ENCODE data around the gene LDB3.

LDB3 gene

DNA sequence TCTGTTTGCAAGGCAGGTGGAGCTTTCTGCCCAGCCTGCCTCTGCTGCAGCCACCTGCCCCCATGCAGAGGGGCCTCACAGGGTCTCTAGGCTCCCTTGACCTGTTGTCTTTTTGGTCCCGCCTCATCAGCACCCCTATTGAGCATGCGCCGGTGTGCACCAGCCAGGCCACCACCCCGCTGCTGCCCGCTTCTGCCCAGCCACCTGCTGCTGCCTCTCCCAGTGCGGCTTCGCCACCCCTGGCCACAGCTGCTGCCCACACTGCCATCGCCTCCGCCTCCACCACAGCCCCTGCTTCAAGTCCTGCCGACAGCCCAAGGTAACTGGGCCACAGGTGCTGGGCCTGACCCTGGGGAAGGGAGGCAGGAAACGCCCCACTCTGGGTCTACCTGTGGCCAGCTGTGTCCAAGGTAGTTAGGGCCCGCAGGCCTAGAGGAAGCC lies 38.1 kb downstream of the LDB3 start:
- DNase-seq (ENCODE audit: low read depth): no peak

DNA sequence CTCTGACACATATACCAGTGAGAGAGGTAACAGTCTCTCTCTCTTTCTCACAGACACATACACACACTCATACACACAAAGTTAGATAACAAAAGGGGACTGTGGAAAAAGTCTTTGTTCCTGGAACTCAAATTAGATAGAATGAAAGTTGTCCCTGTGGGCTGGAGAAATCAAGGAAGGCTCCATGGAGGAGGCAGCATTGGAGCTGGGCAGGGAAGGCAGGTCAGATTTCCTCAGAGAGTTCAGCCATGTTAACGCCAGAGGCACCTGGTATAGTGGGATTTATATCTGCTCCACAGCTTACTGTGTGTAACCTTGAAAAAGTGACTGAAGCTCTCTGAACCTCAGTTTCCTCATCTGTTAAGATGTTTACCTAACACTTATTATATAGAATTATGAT lies 38.7 kb downstream of the LDB3 start:
- no peak for DNase-seq (ENCODE audit: low read depth)

DNA sequence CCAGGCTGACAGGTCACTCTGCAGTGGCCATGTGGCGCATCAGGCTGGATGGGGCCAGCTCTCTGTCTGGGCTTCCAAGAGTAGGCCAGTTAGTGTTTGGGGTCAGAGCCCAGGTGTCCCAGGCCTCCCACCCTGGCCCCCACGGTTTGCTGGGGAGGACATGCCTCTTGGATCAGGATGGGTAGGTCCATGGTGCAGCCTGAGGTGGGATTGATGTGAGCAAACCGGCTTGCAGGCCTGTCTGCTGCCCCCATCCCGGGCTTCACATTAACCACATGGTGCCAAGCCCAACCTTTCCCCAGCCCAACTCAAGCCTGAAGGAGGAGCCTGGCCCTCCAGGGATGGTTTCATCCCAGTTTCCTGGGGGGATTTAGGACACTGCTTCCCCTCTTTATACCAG lies 39.2 kb downstream of the LDB3 start:
- no peak for DNase-seq (ENCODE audit: low read depth)

DNA sequence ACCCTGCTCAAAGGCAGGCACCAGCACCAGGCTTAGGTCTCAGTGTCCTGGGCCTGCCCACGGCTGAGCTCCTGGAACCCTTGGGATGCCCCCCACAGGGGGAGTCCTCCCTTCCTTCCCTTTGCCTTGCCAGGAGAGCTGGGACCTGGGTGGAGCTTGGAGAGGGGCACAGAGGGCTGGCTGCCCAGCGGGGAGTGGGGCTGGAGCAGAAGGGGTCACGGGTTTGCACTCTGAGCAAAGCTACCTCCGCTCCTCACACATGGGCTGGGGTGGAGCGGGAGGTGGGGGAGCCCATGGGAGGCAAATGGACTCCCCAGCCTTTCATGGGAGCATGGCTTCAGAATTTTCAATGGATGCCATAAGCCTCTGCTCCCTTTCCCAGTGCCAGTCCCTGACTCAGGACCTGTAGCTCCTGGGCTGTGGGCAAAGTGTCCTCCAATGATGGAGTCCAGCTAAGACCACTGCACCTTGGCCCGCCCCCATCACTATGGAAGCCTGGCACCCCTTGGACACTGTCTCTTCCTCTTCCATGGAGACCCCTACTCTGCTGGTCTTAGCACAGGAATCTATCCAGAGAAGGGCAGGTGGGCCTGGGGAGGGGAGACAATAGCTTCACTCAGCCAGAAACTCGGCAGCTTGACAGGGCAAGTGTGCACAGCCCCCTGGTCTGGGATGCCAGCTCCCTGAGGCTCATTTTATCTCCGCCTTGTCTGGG lies 39.9 kb downstream of the LDB3 start:
- DNase-seq (ENCODE audit: low read depth): no peak

DNA sequence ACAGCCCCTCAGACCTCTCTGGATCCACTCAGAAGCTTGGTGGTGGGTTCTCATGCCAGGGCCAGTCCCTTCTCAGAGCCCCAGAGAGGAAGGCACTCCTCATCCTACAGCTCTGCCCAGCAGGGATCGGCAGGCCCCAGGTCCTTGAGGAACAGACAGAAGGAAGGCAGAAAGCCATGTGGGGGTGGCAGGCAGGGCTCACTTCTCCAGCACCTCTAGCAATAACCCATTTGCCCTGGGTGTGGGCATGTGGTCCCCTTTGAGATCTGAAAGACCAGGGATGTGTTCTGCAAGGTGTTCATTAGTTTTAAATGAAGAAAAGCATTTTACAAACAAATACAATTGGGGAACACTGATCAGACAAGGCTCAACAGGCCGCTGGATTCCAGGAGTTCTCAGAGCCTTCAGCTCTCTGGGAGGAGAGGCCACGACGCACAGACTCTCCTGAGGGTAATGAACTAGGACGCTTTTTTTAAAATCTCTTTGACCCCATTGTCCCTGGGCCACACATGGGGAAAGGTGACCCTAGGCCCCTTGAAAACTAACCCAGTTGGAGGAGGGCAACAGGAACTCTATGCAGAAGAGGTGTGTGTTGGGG lies 40.6 kb downstream of the LDB3 start:
- no peak for DNase-seq (ENCODE audit: low read depth)

DNA sequence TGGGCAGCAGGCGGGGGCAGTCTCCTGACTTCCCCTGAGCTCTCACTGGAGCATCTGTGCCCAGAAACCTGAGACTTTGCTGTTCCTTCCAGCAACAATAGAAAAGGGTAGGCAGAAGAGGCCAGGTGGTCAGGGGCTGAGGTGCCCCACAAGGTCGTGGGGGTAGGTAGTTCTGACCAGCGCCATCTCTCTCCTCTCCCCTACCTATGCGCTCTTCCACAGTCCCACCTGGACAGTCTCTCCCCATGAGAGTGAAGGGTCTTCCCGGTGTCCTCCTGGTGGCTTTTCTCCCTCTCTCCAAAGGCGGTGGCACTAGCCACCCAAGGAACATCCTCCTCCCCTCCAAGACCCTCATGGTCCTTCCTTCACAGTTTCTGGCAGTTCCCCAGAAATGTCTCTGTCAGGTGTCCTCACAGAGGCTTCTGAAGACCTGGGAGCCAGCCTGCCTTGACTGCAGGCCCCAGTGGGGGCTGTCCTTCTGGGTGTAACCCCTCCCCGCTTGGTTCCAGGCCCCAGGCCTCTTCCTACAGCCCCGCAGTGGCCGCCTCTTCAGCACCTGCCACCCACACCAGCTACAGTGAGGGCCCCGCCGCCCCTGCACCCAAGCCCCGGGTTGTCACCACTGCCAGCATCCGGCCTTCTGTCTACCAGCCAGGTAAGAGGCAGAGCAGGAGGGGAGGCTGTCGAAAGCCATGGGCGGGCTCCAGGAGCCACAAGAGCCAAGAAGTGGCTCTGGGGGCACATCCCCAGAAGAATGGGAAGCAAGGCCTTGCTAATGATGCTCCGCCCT lies 41.3 kb downstream of the LDB3 start:
- no peak for DNase-seq (ENCODE audit: low read depth)

DNA sequence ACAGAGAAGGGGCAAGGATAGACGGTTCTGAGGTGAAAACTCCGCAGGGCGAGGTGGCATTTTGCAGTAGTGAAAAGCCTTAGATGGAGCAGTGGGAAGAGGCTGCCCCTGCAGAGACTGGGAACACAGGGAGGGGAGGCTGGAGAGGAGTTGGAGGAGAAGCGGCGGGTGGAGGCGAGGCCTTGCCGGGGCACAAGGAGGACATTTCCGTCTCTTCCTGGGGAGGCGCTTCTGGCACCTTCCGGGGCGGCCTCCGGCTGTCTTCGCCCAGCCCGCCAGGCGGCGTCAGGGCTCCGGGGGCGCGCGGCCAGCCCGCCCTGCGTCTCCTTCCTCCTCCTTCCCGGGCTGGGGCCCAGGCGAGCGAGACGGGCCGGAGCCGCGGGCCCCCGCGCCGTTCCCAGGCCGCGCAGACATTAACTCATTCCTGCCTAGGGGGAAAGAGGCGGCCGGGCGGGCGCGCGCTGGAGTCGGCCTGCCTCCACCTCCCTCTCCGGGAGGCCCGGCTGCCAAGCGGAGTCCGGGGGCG lies 42.7 kb downstream of the LDB3 start:
- peak; percentile 76 for DNase-seq (ENCODE audit: low read depth)

DNA sequence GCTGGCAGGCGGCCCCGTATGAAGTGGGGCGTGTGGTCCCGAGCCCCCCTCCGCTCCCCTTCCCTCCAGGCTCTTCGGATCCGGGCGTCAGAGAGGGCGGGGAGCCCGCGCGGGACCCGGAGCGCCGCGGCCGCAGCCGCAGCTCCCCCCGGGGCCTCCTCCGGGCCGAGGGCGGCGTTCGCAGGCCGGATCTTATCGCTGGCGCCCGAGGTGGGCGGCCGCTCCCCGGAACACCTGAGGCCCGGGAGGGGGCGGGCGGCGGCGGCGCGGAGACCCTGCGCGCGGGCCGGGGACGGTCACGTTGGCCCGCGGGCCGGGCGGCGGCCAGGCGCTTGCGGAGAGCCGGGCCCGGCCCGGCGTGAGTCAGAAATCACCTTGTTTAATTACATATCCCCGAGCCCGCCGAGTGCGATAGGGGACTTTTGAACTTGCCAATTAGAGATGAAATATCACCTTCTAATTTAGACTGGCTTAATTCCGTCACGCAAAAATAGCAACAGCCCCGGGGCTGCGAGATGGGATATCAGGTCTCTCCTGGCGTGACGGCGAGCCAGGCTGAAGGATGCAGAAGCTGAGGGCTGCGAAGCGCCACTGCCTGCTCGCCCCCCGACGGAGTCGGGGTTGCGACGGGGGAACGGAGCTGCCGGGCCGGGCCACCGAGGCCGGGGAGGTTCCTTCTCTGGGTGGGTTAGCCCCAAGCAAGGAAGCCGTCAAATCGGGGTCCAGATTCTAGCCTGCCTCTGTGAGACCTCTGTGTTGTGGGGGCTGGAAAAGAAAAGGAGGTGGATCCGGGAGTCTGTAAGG lies 43.4 kb downstream of the LDB3 start:
- no peak for DNase-seq (ENCODE audit: low read depth)

DNA sequence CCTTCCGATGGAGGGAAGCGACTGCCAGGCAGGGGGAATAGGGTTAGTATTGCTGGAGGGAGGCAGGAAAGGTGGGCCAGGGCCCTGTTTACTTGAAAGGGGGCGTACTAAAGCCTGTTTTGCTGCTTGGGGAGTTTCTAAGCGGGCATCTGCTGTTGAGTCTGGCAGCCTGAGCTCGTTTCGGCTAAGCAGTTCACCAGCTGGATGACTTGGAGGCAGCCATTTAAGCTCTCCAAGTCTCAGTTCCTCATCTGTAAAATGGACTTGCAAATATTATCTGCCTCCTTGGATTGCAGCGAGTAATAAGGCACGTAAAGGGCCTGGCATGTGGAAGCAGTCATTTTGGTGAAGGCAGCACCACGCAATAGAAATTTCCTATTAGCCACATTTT lies 44.0 kb downstream of the LDB3 start:
- no peak for DNase-seq (ENCODE audit: low read depth)

DNA sequence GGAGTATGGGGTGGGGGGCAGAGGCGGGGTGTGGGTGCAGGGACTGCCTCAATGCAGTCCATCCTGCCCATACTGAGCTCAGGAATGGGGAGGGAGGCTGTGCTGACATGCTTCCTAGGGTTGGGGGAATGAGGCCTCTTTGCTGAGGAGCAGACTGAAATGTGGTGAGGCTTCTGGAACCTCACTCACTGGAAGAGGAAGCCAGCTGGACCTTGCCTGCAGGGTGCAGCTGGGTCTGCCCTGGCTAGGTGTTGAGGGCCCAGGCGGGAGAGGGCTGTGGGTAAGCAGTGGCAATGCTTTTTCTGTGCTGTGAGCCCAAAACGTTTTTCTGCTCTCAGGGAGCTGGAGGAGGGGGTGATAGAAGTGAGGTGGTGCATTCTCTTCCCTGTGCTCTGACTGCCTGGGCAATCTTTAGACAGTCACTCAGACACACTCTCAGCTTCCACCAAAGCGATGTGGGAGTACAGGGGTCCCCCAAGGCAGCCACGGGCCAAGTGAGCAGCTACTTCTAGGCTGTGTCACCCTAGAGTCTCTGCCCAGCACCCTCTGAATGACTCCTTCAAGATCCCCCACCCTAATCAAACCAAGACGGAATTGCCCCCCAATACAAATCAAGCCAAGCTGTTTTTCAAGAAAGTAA lies 47.0 kb downstream of the LDB3 start:
- no peak for DNase-seq (ENCODE audit: low read depth)

DNA sequence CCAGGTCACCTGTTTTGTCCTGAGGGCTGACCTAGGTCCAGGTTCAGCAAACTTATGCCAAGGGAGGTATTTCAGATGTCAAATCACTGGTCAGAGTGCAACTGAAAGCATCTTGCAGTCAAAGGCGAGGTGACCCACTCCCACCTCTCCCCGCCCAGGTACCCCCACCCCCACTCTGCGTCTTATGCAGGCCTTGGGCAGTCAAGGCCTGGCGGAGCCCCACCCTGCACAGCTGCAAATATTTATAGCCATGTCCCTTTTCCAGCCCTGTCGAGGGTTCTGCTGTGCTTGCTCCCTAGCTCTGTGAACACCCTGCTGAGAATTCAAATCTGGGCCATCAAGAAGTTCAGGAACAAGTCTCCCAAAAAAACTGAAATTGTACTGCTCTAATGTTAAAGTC lies 47.5 kb downstream of the LDB3 start:
- no peak for DNase-seq (ENCODE audit: low read depth)

DNA sequence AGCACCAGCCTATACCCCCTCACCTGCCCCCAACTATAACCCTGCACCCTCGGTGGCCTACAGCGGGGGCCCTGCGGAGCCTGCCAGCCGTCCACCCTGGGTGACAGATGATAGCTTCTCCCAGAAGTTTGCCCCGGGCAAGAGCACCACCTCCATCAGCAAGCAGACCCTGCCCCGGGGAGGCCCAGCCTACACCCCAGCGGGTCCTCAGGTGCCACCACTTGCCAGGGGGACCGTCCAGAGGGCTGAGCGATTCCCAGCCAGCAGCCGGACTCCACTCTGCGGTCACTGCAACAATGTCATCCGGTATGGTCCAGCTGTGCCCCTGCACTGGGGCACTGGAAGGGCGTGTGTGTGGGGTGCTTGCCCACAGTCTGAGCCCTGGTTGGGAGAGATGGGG lies 48.2 kb downstream of the LDB3 start:
- DNase-seq (ENCODE audit: low read depth): no peak

DNA sequence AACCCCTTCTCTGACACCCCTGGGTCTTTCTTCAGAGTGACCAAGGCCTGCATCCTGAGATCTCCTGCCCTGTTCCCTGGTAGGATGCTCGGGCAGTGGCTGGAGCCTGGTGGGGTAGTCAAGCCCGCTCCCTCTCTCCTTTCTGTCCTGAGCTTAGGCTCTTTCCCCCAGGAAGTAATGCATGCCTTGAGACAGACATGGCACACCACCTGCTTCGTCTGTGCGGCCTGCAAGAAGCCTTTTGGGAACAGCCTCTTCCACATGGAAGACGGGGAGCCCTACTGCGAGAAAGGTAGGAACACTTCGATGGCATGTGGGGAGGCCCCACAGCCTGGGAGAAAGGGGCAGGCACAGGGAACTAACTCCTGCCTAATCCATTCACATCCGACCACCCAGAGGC lies 50.2 kb downstream of the LDB3 start:
- no peak for DNase-seq (ENCODE audit: low read depth)

DNA sequence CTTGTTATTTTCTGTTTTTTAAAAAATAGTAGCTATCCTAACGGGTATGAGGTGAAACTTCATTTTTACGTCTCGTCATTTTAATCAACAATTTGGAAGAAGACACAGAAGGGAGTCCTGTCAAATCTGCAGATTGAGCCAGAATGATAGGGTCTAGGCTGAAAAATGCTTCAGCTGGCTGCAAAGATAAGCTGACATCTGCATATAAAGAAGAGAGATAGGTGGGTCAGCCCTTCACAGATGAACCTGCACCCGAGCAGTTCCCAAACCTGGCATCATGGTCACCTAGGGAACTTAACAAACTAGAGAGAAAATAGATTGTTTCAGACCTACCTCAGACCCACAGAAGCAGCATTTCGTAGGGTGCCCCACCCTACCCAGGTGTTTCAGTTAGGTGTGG lies 52.9 kb downstream of the LDB3 start:
- DNase-seq (ENCODE audit: low read depth): no peak

DNA sequence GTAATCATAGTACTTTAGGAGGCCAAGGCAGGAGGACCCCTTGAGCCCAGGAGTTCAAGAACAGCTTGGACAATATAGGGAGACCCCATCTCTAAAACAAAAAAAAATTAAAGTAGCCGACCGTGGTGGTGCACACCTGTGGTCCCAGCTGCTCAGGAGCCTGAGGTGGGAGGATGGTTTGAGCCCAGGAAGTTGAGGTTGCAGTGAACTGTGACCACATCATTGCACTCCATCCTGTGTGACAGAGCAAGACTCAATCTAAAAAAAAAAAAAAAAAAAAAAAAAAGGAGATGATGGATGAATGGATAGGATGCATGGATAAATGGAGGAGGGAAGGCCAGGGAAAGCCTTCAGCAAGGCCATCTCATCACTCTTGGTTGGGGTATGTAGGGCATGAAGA lies 54.7 kb downstream of the LDB3 start:
- no peak for DNase-seq (ENCODE audit: low read depth)

DNA sequence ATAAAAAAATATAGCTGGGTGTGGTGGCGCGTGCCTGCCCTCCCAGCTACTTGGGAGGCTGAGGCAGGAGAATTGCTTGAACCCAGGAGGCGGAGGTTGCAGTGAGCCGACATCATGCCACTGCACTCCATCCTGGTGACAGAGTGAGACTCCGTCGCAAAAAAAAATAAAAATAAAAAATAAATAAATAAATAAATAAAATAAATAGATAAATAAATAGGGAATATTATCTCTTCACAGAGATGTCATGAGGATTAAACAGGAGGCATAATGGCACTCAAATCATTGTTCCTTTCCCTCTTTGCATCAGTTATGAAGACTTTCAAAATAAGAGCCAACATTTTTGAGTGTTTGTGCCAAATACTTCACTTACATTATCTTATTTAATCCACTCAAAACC lies 56.1 kb downstream of the LDB3 start:
- no peak for DNase-seq (ENCODE audit: low read depth)

DNA sequence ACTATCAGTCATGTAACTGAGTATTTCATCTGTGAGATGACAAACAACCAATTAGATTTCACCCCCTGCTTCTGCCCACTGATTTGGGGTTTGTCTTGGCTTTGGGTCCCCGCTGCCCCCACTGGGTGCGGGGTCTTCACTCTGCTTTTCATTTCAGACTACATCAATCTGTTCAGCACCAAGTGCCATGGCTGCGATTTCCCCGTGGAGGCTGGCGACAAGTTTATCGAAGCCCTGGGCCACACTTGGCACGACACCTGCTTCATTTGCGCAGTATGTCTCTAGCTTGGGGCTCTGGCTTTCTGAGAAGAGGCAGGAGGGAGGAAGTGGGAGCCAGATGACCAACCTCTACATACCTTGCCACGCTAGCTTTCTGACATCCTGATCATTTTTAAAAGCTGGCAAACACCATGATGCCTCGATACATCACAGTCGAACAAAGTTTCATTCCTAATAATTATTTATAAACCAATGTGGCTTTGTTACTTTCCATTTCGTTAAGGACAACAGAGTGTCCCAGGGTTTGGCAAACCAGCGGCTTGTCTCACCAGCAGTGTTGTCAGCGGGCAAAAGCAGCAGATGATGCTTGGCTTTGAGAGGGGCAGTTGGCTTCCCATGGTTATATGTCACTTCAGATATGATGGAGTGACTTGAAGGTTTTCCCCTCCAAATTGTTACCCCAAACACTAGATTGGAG lies 57.8 kb downstream of the LDB3 start:
- no peak for DNase-seq (ENCODE audit: low read depth)

DNA sequence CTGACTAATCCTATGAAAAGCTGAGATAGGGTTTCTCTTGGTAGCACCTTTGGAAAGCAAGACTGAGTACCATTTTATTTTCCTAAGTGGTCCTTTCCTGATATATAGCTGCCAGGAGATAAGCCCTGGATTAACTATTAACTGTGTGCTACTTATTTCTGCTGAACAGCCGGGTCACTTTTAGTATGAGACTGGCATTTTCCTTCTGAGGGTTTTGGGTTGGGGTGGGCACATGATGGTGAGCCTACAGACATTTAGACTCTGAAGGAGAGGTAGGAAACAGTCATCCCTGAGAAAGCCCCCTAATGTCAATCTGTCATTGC lies 58.3 kb downstream of the LDB3 start:
- DNase-seq (ENCODE audit: low read depth): no peak

DNA sequence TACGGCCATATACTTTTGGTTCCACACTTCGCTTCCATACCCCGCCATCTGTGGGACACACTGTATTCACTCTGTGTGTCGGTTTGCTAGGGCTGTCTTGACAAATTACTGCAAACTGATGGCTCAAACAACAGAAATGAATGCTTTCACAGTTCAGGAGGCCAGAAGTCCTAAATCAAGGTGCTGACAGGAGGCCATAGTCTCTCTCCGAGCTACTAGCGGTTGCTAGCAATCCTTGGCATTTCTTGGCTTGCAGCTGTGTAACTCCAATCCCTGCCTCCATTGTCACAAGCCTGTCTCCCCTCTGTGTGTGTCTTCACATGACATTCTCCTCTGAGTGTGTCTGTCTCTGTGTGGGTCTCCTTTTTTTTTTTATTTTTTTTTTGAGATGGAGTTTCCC lies 59.2 kb downstream of the LDB3 start:
- DNase-seq (ENCODE audit: low read depth): no peak

DNA sequence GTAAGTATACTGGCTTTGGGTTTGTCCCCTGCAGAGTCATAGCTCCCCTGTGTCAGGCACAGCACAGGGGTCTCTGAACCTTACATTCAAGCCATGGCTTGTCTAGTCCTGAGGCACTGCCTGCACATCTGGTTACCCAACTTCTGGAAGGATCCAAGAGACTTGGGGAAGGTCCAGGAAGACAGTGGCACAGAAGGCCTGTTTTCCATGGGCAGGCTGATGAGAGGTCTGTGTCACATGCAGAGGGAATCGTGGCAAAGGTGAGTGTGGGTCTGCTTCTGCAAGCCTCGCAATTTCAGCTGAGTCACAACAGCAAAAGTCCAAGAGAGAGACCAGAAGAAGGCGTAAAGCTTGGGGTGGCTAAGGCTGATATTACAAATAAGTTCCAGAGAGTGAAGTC lies 59.7 kb downstream of the LDB3 start:
- DNase-seq (ENCODE audit: low read depth): no peak

DNA sequence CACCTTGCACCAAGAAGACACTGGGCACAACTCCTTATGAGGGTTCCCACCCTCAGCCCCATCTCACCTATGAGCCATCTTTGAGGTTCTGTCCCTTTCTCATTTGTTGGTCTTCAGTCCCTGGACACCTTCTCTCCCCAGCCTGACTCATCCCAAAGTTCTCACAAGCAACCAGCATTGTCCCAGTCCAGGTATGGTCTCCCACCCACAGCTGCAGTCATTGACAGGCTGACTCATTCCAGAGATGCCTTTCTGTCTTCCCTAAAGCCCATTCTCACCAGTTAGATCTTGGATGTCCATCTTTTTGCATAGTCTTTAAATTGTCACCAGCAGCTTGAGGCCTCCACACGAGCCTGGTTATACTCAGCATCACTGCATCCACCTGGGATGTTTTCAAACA lies 61.4 kb downstream of the LDB3 start:
- DNase-seq (ENCODE audit: low read depth): no peak

Data from stimulated activated CD8-positive, alpha-beta memory T cell treated with anti-CD3 and anti-CD28 coated beads, Interleukin-12 subunit alpha, Interleukin-12 subunit beta, amount 100 ng/mL, for 4 hours (primary cell).